Naive thymus-derived CD4-positive, alpha-beta T cell (primary cell): Measurements from ENCODE around the gene CDH6. TPM values are rescaled to one million over a fixed set of nuclear protein-coding genes. Genes with fewer than 3 reads are reported as not detected.

ENCODE experiments used
- ATAC-seq: fragments of 150-1000 bp; cut with Tn5 transposase; 2 replicates; pipeline ENCODE4 v1.10.0; 2021; ENCODE audit warnings: mild to moderate bottlenecking, moderate library complexity
- CTCF ChIA-PET: fragments of 350-600 bp; sonication (Branson Sonifier 250); formaldehyde crosslinking; loops from one replicate; lab custom pipeline; 2021; ENCODE audit warnings: antibody characterized with exemption; lab: Charles Lee
- POLR2A ChIA-PET: fragments of 350-600 bp; sonication (Branson Sonifier 250); formaldehyde crosslinking; loops from one replicate; lab custom pipeline; 2021; ENCODE audit warnings: antibody characterized with exemption, inconsistent platforms; lab: Charles Lee
- DNase-seq, 9 donors: peaks; one replicate each; pipeline versions ENCODE4 v3.0.0 to v3.0.0-alpha.2; 2020 to 2022; ENCODE audit warnings: mixed read lengths in 1 of 9
- H3K27ac ChIP-seq: one replicate; pipeline ENCODE4 v1.7.0; 2013; ENCODE audit warnings: mild to moderate bottlenecking, low read depth, low read length, moderate library complexity
- H3K27me3 ChIP-seq, 2 donors: one replicate each; pipeline ENCODE4 v1.7.0; 2013; ENCODE audit warnings: low read length in 2 of 2, mild to moderate bottlenecking in 2 of 2, moderate library complexity in 2 of 2; ENCODE audit not compliant: control insufficient read depth in 2 of 2, insufficient read depth in 2 of 2
- H3K36me3 ChIP-seq, 3 experiments: 1 replicate in 2 of 3; 2 replicates in 1 of 3; pipeline ENCODE4 v1.7.0; 2013; ENCODE audit warnings: low read length in 3 of 3, mild to moderate bottlenecking in 3 of 3, moderate library complexity in 1 of 3; ENCODE audit not compliant: insufficient read depth in 3 of 3, control insufficient read depth in 2 of 3
- H3K4me1 ChIP-seq, 2 donors: one replicate each; pipeline ENCODE4 v1.7.0; 2013; ENCODE audit warnings: low read length in 2 of 2, mild to moderate bottlenecking in 2 of 2, moderate library complexity in 1 of 2; ENCODE audit not compliant: control insufficient read depth in 2 of 2, insufficient read depth in 2 of 2
- H3K4me3 ChIP-seq: 2 replicates; pipeline ENCODE4 v1.7.0; 2013; ENCODE audit warnings: mild to moderate bottlenecking, low read length
- H3K9me3 ChIP-seq, 3 experiments: 1 replicate in 2 of 3; 2 replicates in 1 of 3; pipeline ENCODE4 v1.7.0; 2013; ENCODE audit warnings: low read length in 3 of 3; ENCODE audit not compliant: control insufficient read depth in 2 of 3
- H3K27ac Mint-ChIP-seq, 9 donors: one replicate each; pipeline ENCODE4 v1.8.0; 2020 to 2022; ENCODE audit warnings: mixed read lengths in 9 of 9, mild to moderate bottlenecking in 8 of 9, moderate library complexity in 5 of 9, inconsistent platforms in 2 of 9
- H3K27me3 Mint-ChIP-seq, 5 donors: one replicate each; pipeline ENCODE4 v1.8.0; 2021 to 2022; ENCODE audit warnings: mixed read lengths in 5 of 5, mild to moderate bottlenecking in 1 of 5
- H3K36me3 Mint-ChIP-seq, 5 donors: one replicate each; pipeline ENCODE4 v1.8.0; 2020 to 2022; ENCODE audit warnings: mixed read lengths in 5 of 5, mild to moderate bottlenecking in 3 of 5, inconsistent platforms in 1 of 5
- H3K4me1 Mint-ChIP-seq, 7 donors: one replicate each; pipeline ENCODE4 v1.8.0; 2020 to 2022; ENCODE audit warnings: mixed read lengths in 7 of 7, mild to moderate bottlenecking in 3 of 7, inconsistent platforms in 1 of 7
- H3K4me3 Mint-ChIP-seq, 10 donors: one replicate each; pipeline ENCODE4 v1.8.0; 2020 to 2022; ENCODE audit warnings: mild to moderate bottlenecking in 10 of 10, mixed read lengths in 10 of 10, moderate library complexity in 6 of 10, inconsistent platforms in 2 of 10
- H3K9me3 Mint-ChIP-seq, 11 donors: one replicate each; pipeline ENCODE4 v1.8.0; 2020 to 2022; ENCODE audit warnings: mixed read lengths in 11 of 11, mild to moderate bottlenecking in 4 of 11, inconsistent platforms in 1 of 11, moderate library complexity in 1 of 11
- intact Hi-C, 2 donors: fragments of 100-400 bp; cut with micrococcal nuclease; formaldehyde crosslinking; loops; one replicate each; pipeline ENCODE4 v1.15.1; 2023
- polyA plus RNA-seq, 2 donors: library from polyadenylated mRNA; unstranded; fragments of 300-500 nt; fragmentation: Illumina TruSeq; gene quantifications; one replicate each; pipeline ENCODE4 v1.2.3, GENCODE V29; 2021
- total RNA-seq, 6 experiments: library from RNA in 5 of 6; stranded (reverse) in 5 of 6; gene quantifications; 1 replicate in 5 of 6; 2 replicates in 1 of 6; pipeline ENCODE4 v1.2.3 and lab custom pipeline; 2021 to 2026

The CDH6 gene
- total RNA-seq (not detected), polyA plus RNA-seq (not detected), total RNA-seq (lab: John Stamatoyannopoulos, UW) (not detected)

GRCh38 chr5:31193591-31194467, at the start of gene CDH6:
Gene CDH6, plus strand, starts transcription at chr5:31193686. Its CDS starts 73,788 bp downstream, at chr5:31267474.
- peaks cover 0 to 6% (median 0%) of the 10 kb centered on the region in 11 donors for H3K9me3 Mint-ChIP-seq
- peak within 1 kb of the TSS in 1 of 9 donors; percentile 3 for H3K27ac Mint-ChIP-seq
- H3K36me3 ChIP-seq: no peaks in the 10 kb centered on the region
- H3K9me3 ChIP-seq: no peaks in the 10 kb centered on the region
- H3K4me1 ChIP-seq: no peaks in the 10 kb centered on the region
- peak within 1 kb of the TSS in 8 of 10 donors; percentile 2 to 71 (median 46) for H3K4me3 Mint-ChIP-seq
- no peaks in the 10 kb centered on the region for H3K27me3 ChIP-seq
- no peak for DNase-seq
- ATAC-seq: no peak
- H3K36me3 Mint-ChIP-seq: peaks cover 0 to 3% (median 0%) of the 10 kb centered on the region in 5 donors
- POLR2A ChIA-PET: no interaction called here
- H3K27ac ChIP-seq: no peak within 1 kb of the TSS
- H3K27me3 Mint-ChIP-seq: peaks cover 50 to 65% (median 64%) of the 10 kb centered on the region in 5 donors
- H3K4me1 Mint-ChIP-seq: peaks cover 0 to 19% (median 14%) of the 10 kb centered on the region in 7 donors
- intact Hi-C loops: no loop called here
- CTCF ChIA-PET: no interaction called here
- no peak within 1 kb of the TSS for H3K4me3 ChIP-seq

DNA sequence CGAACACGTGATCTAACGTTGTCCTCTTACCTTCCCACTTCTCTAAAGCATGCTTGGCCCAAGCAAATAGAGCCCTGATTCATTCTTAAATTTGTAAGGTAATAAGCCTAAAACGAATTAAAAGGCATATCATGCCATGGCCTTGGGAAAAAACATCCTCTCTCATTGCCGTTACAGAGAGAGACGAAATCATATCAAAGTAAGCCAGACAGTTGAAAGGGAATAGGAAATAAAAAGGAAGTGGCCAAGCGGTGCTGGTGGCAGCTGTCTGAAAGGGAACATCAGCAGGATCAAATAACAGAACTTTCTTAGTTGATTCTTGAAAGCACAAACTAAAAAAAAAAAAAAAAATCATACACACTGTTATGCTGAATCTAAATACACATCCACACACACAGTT, 49.1 kb upstream of the CDH6 start:
- Histone ChIP-seq H3K4me3 (no peak overlapping the region), H3K27ac (no peak overlapping the region), H3K27me3 (no peaks in the 10 kb centered on the region), H3K9me3 (no peaks in the 10 kb centered on the region), H3K36me3 (no peaks in the 10 kb centered on the region), H3K4me1 (no peaks in the 10 kb centered on the region)
- H3K27me3 Mint-ChIP-seq: peaks cover 0 to 6% (median 3%) of the 10 kb centered on the region in 5 donors
- ChIA-PET CTCF (no interaction called here), POLR2A (no interaction called here)
- ATAC-seq (no peak), DNase-seq (no peak)
- no peaks in the 10 kb centered on the region for H3K4me1 Mint-ChIP-seq
- no peak overlapping the region for H3K27ac Mint-ChIP-seq
- intact Hi-C loops: no loop called here
- peaks cover 0 to 8% (median 0%) of the 10 kb centered on the region in 11 donors for H3K9me3 Mint-ChIP-seq
- H3K4me3 Mint-ChIP-seq: no peak overlapping the region
- no peaks in the 10 kb centered on the region for H3K36me3 Mint-ChIP-seq

GRCh38 chr5:31148959-31149475, 44.5 kb upstream of the CDH6 start:
- Histone ChIP-seq H3K27ac (no peak overlapping the region), H3K27me3 (no peaks in the 10 kb centered on the region), H3K36me3 (no peaks in the 10 kb centered on the region), H3K4me3 (no peak overlapping the region), H3K4me1 (no peaks in the 10 kb centered on the region), H3K9me3 (no peaks in the 10 kb centered on the region)
- Mint-ChIP-seq H3K4me1 (no peaks in the 10 kb centered on the region), H3K9me3 (peaks cover 0 to 14% (median 0%) of the 10 kb centered on the region in 11 donors), H3K27ac (no peak overlapping the region), H3K4me3 (no peak overlapping the region), H3K36me3 (no peaks in the 10 kb centered on the region), H3K27me3 (no peaks in the 10 kb centered on the region)
- intact Hi-C loops: no loop called here
- ChIA-PET CTCF (no interaction called here), POLR2A (no interaction called here)
- DNase-seq (no peak), ATAC-seq (no peak)

DNA sequence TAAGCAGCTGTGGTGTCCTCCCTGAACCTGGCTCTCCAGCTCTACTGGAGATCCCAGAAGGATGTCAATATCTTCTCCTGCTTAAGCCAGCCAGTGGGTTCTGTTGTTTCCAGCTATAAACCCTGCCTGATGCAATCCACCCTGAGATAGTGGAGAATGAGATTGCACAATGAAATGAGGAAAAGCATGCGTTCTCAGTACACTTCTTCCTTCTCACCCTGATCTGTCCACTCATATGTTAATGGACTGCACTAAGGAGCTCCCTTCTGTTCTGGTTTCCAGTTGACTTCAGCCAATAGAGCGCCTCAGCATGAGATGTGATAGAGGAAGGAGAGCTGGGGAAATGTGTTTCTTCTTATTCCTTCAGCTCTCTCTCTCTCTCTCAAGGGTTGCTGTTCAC, 40.0 kb upstream of the CDH6 start:
- Mint-ChIP-seq H3K4me3 (no peak overlapping the region), H3K27me3 (peaks cover 0 to 4% (median 0%) of the 10 kb centered on the region in 5 donors), H3K36me3 (no peaks in the 10 kb centered on the region), H3K27ac (no peak overlapping the region), H3K4me1 (peaks cover 0 to 2% (median 0%) of the 10 kb centered on the region in 7 donors), H3K9me3 (peaks cover 0 to 20% (median 1%) of the 10 kb centered on the region in 11 donors)
- Histone ChIP-seq H3K27me3 (no peaks in the 10 kb centered on the region), H3K36me3 (no peaks in the 10 kb centered on the region), H3K9me3 (no peaks in the 10 kb centered on the region), H3K27ac (no peak overlapping the region), H3K4me1 (no peaks in the 10 kb centered on the region), H3K4me3 (no peak overlapping the region)
- ChIA-PET POLR2A (no interaction called here), CTCF (no interaction called here)
- ATAC-seq (no peak), DNase-seq (no peak)
- intact Hi-C loops: no loop called here

DNA sequence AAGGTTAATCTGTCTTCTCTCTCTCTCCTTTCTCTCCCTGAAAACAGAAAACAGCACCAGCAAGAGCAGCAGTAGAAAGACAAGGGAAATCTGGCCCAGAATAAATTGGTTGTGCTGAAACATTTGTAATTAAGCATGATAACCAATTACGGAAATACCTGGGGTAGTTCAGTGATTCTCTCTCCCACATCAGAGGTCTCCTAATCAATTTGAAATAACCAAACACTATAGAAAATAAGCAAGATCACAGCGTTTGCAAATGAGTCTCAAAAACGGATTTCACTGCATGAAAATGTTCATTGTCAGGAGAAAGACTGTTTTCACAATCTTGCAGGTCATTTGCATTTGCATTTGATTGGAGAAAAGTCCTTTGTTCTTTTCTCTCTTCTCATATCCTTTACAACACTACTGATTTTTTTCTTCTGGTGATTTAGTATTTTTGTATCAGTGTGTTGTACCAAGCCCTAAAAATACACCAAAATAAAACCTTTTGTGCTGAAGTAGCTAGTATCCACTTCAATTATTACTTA, 36.8 kb upstream of the CDH6 start:
- H3K9me3 Mint-ChIP-seq: peaks cover 0 to 11% (median 0%) of the 10 kb centered on the region in 11 donors
- H3K36me3 Mint-ChIP-seq: no peaks in the 10 kb centered on the region
- no peak for ATAC-seq
- Histone ChIP-seq H3K27me3 (no peaks in the 10 kb centered on the region), H3K4me1 (no peaks in the 10 kb centered on the region), H3K27ac (no peak overlapping the region), H3K4me3 (no peak overlapping the region), H3K9me3 (no peaks in the 10 kb centered on the region), H3K36me3 (no peaks in the 10 kb centered on the region)
- H3K27ac Mint-ChIP-seq: no peak overlapping the region
- H3K4me1 Mint-ChIP-seq: peaks cover 0 to 2% (median 0%) of the 10 kb centered on the region in 7 donors
- intact Hi-C loops: no loop called here
- no peak for DNase-seq
- no peak overlapping the region for H3K4me3 Mint-ChIP-seq
- peaks cover 0 to 4% (median 0%) of the 10 kb centered on the region in 5 donors for H3K27me3 Mint-ChIP-seq
- POLR2A ChIA-PET: no interaction called here
- CTCF ChIA-PET: no interaction called here

GRCh38 chr5:31157720-31158119, 35.8 kb upstream of the CDH6 start:
- Mint-ChIP-seq H3K9me3 (peaks cover 0 to 5% (median 0%) of the 10 kb centered on the region in 11 donors), H3K27ac (no peak overlapping the region), H3K4me3 (no peak overlapping the region), H3K36me3 (no peaks in the 10 kb centered on the region), H3K27me3 (peaks cover 0 to 4% (median 0%) of the 10 kb centered on the region in 5 donors), H3K4me1 (peaks cover 0 to 2% (median 0%) of the 10 kb centered on the region in 7 donors)
- Histone ChIP-seq H3K27ac (no peak overlapping the region), H3K36me3 (no peaks in the 10 kb centered on the region), H3K4me1 (no peaks in the 10 kb centered on the region), H3K9me3 (no peaks in the 10 kb centered on the region), H3K27me3 (no peaks in the 10 kb centered on the region), H3K4me3 (no peak overlapping the region)
- CTCF ChIA-PET: no interaction called here
- POLR2A ChIA-PET: no interaction called here
- intact Hi-C loops: no loop called here
- ATAC-seq: no peak
- DNase-seq: no peak
